SK-N-SH (cell line): ENCODE data around the gene RGS17. TPM values are rescaled to one million over a fixed set of nuclear protein-coding genes. Genes with fewer than 3 reads are reported as not detected.

Experiments used
- CTCF ChIA-PET: fragments of 300-600, 350-600 bp; formaldehyde crosslinking; extraction: SDS; loops from one replicate; lab custom pipeline; 2021; lab: Yijun Ruan, JAX
- POLR2A ChIA-PET: fragments of 350-600 bp; sonication (Branson Sonifier 250); formaldehyde crosslinking; extraction: SDS; loops from one replicate; lab custom pipeline; 2020; ENCODE audit warnings: antibody characterized with exemption, inconsistent platforms; lab: Yijun Ruan, JAX
- DNase-seq: peaks from one replicate; pipeline ENCODE4 v3.0.0; 2012
- H2AFZ ChIP-seq: fragments of 200-600 bp; sonication (generic); 2 replicates; pipeline ENCODE4 v1.8.1; 2016; ENCODE audit warnings: antibody characterized with exemption, mild to moderate bottlenecking, low read depth
- H3F3A ChIP-seq: fragments of 200-600 bp; sonication (generic); replicated peaks from 2 replicates; pipeline ENCODE3; 2016; ENCODE audit warnings: antibody characterized with exemption, mild to moderate bottlenecking; ENCODE audit not compliant: insufficient read depth
- H3K27ac ChIP-seq, 2 experiments: fragments of 200-500 bp in 1 of 2; fragments of 200-600 bp in 1 of 2; sonication (Bioruptor generic) in 1 of 2; sonication (generic), shearing (Covaris generic) in 1 of 2; 2 replicates each; pipeline versions ENCODE4 v1.5.1 to v1.6.1; 2014 to 2016; ENCODE audit warnings: low read depth in 2 of 2, inconsistent platforms in 1 of 2, low read length in 1 of 2, mild to moderate bottlenecking in 1 of 2, mixed read lengths in 1 of 2
- H3K27me3 ChIP-seq: fragments of 200-600 bp; sonication (generic), shearing (Covaris generic); 2 replicates; pipeline ENCODE4 v1.6.1; 2016; ENCODE audit warnings: mixed run types; ENCODE audit not compliant: insufficient read depth
- H3K36me3 ChIP-seq, 2 experiments: fragments of 200-500 bp in 1 of 2; fragments of 200-600 bp in 1 of 2; sonication (Bioruptor generic) in 1 of 2; sonication (generic) in 1 of 2; replicated peaks in 1 of 2; 2 replicates each; pipeline versions ENCODE3 to v1.5.1; 2014 to 2016; ENCODE audit warnings: low read length in 1 of 2, mild to moderate bottlenecking in 1 of 2; ENCODE audit not compliant: insufficient read depth in 2 of 2, control insufficient read depth in 1 of 2
- H3K4me1 ChIP-seq, 2 experiments: fragments of 200-500 bp in 1 of 2; fragments of 200-600 bp in 1 of 2; sonication (Bioruptor generic) in 1 of 2; sonication (generic), shearing (Covaris generic) in 1 of 2; 2 replicates each; pipeline versions ENCODE4 v1.5.1 to v1.6.1; 2014 to 2016; ENCODE audit warnings: low read depth in 1 of 2, low read length in 1 of 2, mixed run types in 1 of 2; ENCODE audit not compliant: insufficient read depth in 2 of 2, control insufficient read depth in 1 of 2
- H3K4me2 ChIP-seq: fragments of 200-600 bp; sonication (generic), shearing (Covaris generic); 2 replicates; pipeline ENCODE4 v1.6.1; 2017; ENCODE audit warnings: mixed run types
- H3K4me3 ChIP-seq, 2 experiments: fragments of 200-500 bp in 1 of 2; fragments of 200-600 bp in 1 of 2; sonication (Bioruptor generic) in 1 of 2; sonication (generic), shearing (Covaris generic) in 1 of 2; 2 replicates each; pipeline versions ENCODE4 v1.5.1 to v1.8.1; 2014 to 2016; ENCODE audit warnings: low read depth in 2 of 2, inconsistent platforms in 1 of 2, low read length in 1 of 2, mild to moderate bottlenecking in 1 of 2, mixed read lengths in 1 of 2, moderate library complexity in 1 of 2
- H3K79me2 ChIP-seq: fragments of 200-600 bp; sonication (generic); 2 replicates; pipeline ENCODE4 v1.8.1; 2017; ENCODE audit warnings: mild to moderate bottlenecking; ENCODE audit not compliant: insufficient read depth
- H3K9ac ChIP-seq: fragments of 200-600 bp; sonication (generic); 2 replicates; pipeline ENCODE4 v1.6.1; 2017; ENCODE audit warnings: mixed run types
- H3K9me2 ChIP-seq: fragments of 200-600 bp; sonication (generic); 2 replicates; pipeline ENCODE4 v1.6.1; 2017; ENCODE audit warnings: mixed run types
- H3K9me3 ChIP-seq: fragments of 200-600 bp; sonication (generic); 2 replicates; pipeline ENCODE4 v1.6.1; 2017; ENCODE audit warnings: mixed run types, mild to moderate bottlenecking, moderate library complexity
- H4K20me1 ChIP-seq: fragments of 200-600 bp; sonication (generic); 2 replicates; pipeline ENCODE4 v1.6.1; 2017; ENCODE audit warnings: mild to moderate bottlenecking, mixed run types; ENCODE audit not compliant: insufficient read depth
- ELF1 ChIP-seq: IDR thresholded peaks from 2 replicates; pipeline ENCODE4 v1.4.0; 2012
- EP300 ChIP-seq, 2 experiments: IDR thresholded peaks; 2 replicates each; pipeline versions ENCODE4 v1.4.0 to v1.6.1; 2012; ENCODE audit warnings: borderline replicate concordance in 1 of 2, low read depth in 1 of 2, low read length in 1 of 2
- EZH2phosphoT487 ChIP-seq: fragments of 200-600 bp; sonication (generic); IDR thresholded peaks from 2 replicates; pipeline ENCODE4 v1.6.1; 2017; ENCODE audit warnings: low read depth, mixed run types, mild to moderate bottlenecking, antibody characterized with exemption, moderate library complexity, borderline replicate concordance
- FOXJ3 ChIP-seq: sonication (generic); formaldehyde crosslinking; IDR thresholded peaks from 2 replicates; pipeline ENCODE4 v1.5.1; 2020; ENCODE audit warnings: mild to moderate bottlenecking, missing genetic modification reagents
- GABPA ChIP-seq: IDR thresholded peaks from 2 replicates; pipeline ENCODE4 v1.4.0; 2012; ENCODE audit warnings: low read depth, mild to moderate bottlenecking
- GATA2 ChIP-seq: sonication (generic); formaldehyde crosslinking; IDR thresholded peaks from 2 replicates; pipeline ENCODE4 v1.5.0; 2020; ENCODE audit warnings: mild to moderate bottlenecking, missing genetic modification reagents
- MXI1 ChIP-seq: IDR thresholded peaks from 2 replicates; pipeline ENCODE4 v1.6.1; 2012; ENCODE audit warnings: mild to moderate bottlenecking, low read depth, low read length, improper control_type of control experiment
- POLR2AphosphoS5 ChIP-seq: IDR thresholded peaks from 2 replicates; pipeline ENCODE4 v1.6.1; 2012; ENCODE audit warnings: low read depth, low read length
- RAD21 ChIP-seq: IDR thresholded peaks from 2 replicates; pipeline ENCODE4 v1.6.1; 2012; ENCODE audit warnings: mild to moderate bottlenecking, low read length
- RFX5 ChIP-seq: IDR thresholded peaks from 2 replicates; pipeline ENCODE4 v1.6.1; 2012; ENCODE audit warnings: mild to moderate bottlenecking, improper control_type of control experiment, low read length
- RXRA ChIP-seq: IDR thresholded peaks from 2 replicates; pipeline ENCODE4 v1.4.0; 2012; ENCODE audit warnings: low read depth, mild to moderate bottlenecking, borderline replicate concordance
- SMC3 ChIP-seq: IDR thresholded peaks from 2 replicates; pipeline ENCODE4 v1.6.1; 2012; ENCODE audit warnings: low read depth, low read length, improper control_type of control experiment
- TAF1 ChIP-seq: IDR thresholded peaks from 2 replicates; pipeline ENCODE4 v1.6.1; 2012; ENCODE audit warnings: low read depth, mild to moderate bottlenecking, low read length, moderate library complexity, borderline replicate concordance
- TEAD4 ChIP-seq: IDR thresholded peaks from 2 replicates; pipeline ENCODE4 v1.4.0; 2012; ENCODE audit warnings: mild to moderate bottlenecking, borderline replicate concordance; ENCODE audit not compliant: insufficient read depth
- polyA plus RNA-seq, 3 experiments: library from polyadenylated mRNA; depleted of rRNA; stranded (reverse); fragments of >200 nt; gene quantifications; 2 replicates each; pipeline ENCODE4 v1.2.3, GENCODE V29; 2012
- TF ChIP-seq, protein P1 (sequence below): IDR thresholded peaks from 2 replicates; pipeline ENCODE4 v1.6.1; 2012; ENCODE audit warnings: mild to moderate bottlenecking, low read depth, low read length, moderate library complexity

Gene RGS17
- polyA plus RNA-seq, 1 of the 3 experiments (the other 2 are of a cell fraction), result 1.4 TPM

DNA sequence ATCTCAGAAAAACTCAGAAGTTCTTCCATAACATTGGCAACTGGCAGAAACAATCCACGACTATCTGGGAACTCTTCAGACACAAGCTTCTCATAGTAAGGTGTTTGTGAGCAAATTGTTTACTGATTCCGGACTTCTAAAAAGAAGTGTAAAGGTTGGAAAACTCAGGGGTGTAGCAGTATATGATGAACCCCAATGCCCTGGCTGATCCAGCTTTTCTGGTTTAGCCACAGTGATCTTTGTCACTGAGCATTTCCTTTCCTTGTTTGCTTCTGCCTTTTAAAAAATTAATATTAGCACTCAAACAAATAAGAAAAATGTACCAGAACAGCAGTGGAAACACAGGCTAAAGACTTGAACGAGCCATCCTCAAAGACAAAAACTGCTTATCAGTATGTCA is 4.9 kb downstream of the RGS17 start (continued):
- TF ChIP-seq RFX5, result no peak
- no peak for TF ChIP-seq GATA2 (CRISPR knock-in tag)
- TF ChIP-seq GABPA, result no peak
- TF ChIP-seq TAF1, result no peak
- TF ChIP-seq ELF1, result no peak
- no peak for TF ChIP-seq SMC3
- TF ChIP-seq EZH2phosphoT487, result no peak

DNA sequence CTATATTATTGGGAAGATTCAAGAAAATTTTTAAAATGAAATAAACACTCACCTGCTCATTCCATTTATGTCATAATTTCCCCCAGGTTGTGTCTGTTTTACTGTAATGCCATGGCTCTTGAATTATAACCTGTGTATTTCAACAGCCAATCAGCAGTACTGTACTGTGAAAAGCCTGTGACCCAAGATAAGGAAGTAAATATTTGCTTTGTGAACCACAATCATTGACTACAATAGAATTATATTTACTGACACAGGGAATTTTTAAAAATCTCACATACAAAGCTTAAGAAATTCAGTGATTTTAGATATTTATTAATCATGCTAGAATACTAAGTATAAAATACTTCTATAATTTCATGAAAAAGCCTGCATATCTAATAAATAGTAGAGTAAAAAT is 6.0 kb downstream of the RGS17 start:
- no peaks in the 10 kb centered on the region; the same call in 1 of the 2 replicates for H3K79me2 ChIP-seq
- no peaks in the 10 kb centered on the region for H4K20me1 ChIP-seq
- H3F3A ChIP-seq, result no peaks in the 10 kb centered on the region
- no peak overlapping the region for H3K9ac ChIP-seq
- H3K27me3 ChIP-seq, result no peaks in the 10 kb centered on the region
- no peaks in the 10 kb centered on the region for H3K9me3 ChIP-seq
- H2AFZ ChIP-seq, result no peak overlapping the region
- H3K4me1 ChIP-seq, result no peaks in the 10 kb centered on the region; a peak in 2 of 4 replicates
- H3K36me3 ChIP-seq, result peaks cover 0 to 4% of the 10 kb centered on the region in 2 experiments
- no peaks in the 10 kb centered on the region for H3K9me2 ChIP-seq
- no peak overlapping the region for H3K4me2 ChIP-seq
- no peak overlapping the region for H3K4me3 ChIP-seq
- TF ChIP-seq RAD21, result no peak
- no peak for TF ChIP-seq POLR2AphosphoS5
- TF ChIP-seq FOXJ3 (CRISPR knock-in tag), result no peak
- TF ChIP-seq RXRA, result no peak
- TF ChIP-seq EP300 (IDR thresholded peaks at IDR 0.05; ENCODE audit: borderline replicate concordance in 1 of 2, low read depth in 1 of 2, low read length in 1 of 2), result no peak
- TF ChIP-seq SMC3, result no peak
- TF ChIP-seq, protein P1, sequence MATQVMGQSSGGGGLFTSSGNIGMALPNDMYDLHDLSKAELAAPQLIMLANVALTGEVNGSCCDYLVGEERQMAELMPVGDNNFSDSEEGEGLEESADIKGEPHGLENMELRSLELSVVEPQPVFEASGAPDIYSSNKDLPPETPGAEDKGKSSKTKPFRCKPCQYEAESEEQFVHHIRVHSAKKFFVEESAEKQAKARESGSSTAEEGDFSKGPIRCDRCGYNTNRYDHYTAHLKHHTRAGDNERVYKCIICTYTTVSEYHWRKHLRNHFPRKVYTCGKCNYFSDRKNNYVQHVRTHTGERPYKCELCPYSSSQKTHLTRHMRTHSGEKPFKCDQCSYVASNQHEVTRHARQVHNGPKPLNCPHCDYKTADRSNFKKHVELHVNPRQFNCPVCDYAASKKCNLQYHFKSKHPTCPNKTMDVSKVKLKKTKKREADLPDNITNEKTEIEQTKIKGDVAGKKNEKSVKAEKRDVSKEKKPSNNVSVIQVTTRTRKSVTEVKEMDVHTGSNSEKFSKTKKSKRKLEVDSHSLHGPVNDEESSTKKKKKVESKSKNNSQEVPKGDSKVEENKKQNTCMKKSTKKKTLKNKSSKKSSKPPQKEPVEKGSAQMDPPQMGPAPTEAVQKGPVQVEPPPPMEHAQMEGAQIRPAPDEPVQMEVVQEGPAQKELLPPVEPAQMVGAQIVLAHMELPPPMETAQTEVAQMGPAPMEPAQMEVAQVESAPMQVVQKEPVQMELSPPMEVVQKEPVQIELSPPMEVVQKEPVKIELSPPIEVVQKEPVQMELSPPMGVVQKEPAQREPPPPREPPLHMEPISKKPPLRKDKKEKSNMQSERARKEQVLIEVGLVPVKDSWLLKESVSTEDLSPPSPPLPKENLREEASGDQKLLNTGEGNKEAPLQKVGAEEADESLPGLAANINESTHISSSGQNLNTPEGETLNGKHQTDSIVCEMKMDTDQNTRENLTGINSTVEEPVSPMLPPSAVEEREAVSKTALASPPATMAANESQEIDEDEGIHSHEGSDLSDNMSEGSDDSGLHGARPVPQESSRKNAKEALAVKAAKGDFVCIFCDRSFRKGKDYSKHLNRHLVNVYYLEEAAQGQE, result no peak
- TF ChIP-seq TEAD4, result no peak
- no peak for TF ChIP-seq EZH2phosphoT487
- TF ChIP-seq MXI1, result no peak
- CTCF ChIA-PET, result interaction anchor here (1.4 kb wide), 1 partner anchor 14 kb away, joined by 6 read pairs; no protein-coding TSS in a partner anchor
- no peak for DNase-seq
- no peak overlapping the region for H3K27ac ChIP-seq
- POLR2A ChIA-PET, result no interaction called here
